ENCODE results near the gene LFNG.

- no peak for TF ChIP-seq CTCF (IDR thresholded peaks at IDR 0.05)
- no peak for TF ChIP-seq POLR2A (IDR thresholded peaks at IDR 0.05)
Measured at GRCh38 chr7:2528481-2529095, 9.0 kb downstream of the LFNG start.
